PC-3 (cell line): ENCODE measurements around the gene SLC22A3.

ENCODE experiments used
- EZH2 ChIP-seq: fragments of 300-600 bp; sonication (generic); IDR thresholded peaks from one replicate; pipeline ENCODE4 v1.6.1; 2017; ENCODE audit warnings: antibody characterized with exemption, mild to moderate bottlenecking, low read length; ENCODE audit not compliant: unreplicated experiment
- TF ChIP-seq, protein P1 (sequence below): fragments of 300-600 bp; sonication (generic); conservative IDR thresholded peaks from 2 replicates; pipeline ENCODE4 v1.5.1; 2017; ENCODE audit warnings: antibody characterized with exemption, low read depth, mild to moderate bottlenecking, low read length

DNA sequence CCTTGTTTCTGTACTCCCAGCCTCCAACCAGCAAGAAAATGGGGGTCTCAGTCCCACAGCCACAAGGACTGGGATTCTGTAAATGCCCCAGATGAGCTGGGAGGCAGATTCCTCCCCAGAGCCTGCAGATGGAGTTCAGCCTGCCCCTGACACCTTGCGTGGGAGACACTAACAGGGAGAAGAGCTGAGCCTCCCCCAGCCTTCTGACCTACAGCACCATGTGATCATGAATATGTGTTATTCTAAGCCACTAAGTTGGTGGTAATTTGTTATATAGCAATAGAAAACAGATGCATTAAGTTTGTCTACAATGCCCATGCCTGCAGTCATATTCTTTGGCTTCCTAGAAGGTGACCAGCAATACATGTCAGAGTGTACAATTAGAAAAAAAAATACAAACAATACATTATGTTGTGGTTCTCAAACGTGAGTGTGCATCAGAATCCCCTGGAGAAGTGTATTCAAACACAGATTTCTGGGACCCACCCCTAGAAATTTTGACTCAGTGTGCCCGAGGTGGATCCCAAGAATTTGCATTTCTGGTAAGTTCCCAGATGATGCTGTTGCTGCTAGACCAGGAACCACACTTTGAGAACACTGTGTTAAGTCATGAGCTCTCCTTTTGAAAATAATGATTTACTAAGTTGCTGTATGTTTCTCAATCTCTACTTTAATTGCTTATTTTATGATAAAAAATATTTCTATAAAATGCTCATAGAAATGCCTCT, 39.9 kb downstream of the SLC22A3 start:
- TF ChIP-seq, protein P1, sequence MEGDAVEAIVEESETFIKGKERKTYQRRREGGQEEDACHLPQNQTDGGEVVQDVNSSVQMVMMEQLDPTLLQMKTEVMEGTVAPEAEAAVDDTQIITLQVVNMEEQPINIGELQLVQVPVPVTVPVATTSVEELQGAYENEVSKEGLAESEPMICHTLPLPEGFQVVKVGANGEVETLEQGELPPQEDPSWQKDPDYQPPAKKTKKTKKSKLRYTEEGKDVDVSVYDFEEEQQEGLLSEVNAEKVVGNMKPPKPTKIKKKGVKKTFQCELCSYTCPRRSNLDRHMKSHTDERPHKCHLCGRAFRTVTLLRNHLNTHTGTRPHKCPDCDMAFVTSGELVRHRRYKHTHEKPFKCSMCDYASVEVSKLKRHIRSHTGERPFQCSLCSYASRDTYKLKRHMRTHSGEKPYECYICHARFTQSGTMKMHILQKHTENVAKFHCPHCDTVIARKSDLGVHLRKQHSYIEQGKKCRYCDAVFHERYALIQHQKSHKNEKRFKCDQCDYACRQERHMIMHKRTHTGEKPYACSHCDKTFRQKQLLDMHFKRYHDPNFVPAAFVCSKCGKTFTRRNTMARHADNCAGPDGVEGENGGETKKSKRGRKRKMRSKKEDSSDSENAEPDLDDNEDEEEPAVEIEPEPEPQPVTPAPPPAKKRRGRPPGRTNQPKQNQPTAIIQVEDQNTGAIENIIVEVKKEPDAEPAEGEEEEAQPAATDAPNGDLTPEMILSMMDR, result no peak
- no peak for TF ChIP-seq EZH2
